Caki2 (cell line): ENCODE data around the gene ZSWIM3. TPM values are rescaled to one million over a fixed set of nuclear protein-coding genes. Genes with fewer than 3 reads are reported as not detected.
"Not testable (repeated sequence)": the region's sequence is repeated elsewhere in the genome, so short reads cannot be mapped to it uniquely, and the experiment has no call there.

Source experiments
- DNase-seq: peaks from one replicate; pipeline ENCODE4 v3.0.0-alpha.2; 2015; ENCODE audit warnings: low read depth
- in situ Hi-C: cut with HindIII; loops from 2 replicates; pipeline ENCODE4 v1.10.0; 2016; ENCODE audit warnings: low sequenced_read_pairs, low pct_unique_long_range_greater_than_20kb, mixed read lengths
- total RNA-seq: library from RNA; depleted of rRNA; stranded (reverse); fragments of >200 nt; shearing (Covaris generic); gene quantifications from 2 replicates; pipeline ENCODE4 v1.2.3, GENCODE V29; 2014; ENCODE audit warnings: low replicate concordance

Gene ZSWIM3
- total RNA-seq, 1 experiment from 2014 or later = 5.8 TPM

GRCh38 chr20:45850926-45851325 is 6.5 kb upstream of the ZSWIM3 start:
- DNase-seq = no peak
- in situ Hi-C loops = no loop called here

GRCh38 chr20:45851501-45851900 is 5.9 kb upstream of the ZSWIM3 start:
- in situ Hi-C loops = no loop called here
- no peak for DNase-seq

- in situ Hi-C loops = no loop called here
- DNase-seq = no peak
These were observed 5.1 kb upstream of the ZSWIM3 start for GRCh38 chr20:45852326-45852725.

DNA sequence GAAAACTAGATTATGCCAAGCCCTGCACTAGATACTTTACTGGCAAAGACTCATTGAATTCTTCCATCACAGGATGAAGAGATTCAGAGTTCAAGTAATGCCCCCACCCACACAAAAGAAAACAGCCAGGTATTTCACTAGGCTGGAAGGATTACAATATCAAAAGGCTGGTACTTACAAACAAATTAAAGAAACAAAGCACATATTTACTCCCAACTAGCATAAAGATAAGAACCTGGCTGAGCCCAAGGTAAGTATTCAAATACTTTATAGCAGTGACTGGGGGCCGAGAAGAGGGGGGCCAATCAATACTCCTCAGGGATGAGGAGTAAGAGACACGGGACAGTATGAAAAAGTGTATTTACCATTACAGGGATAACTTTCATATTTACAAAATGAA is 3.9 kb upstream of the ZSWIM3 start:
- DNase-seq = no peak
- in situ Hi-C loops = no loop called here

DNA sequence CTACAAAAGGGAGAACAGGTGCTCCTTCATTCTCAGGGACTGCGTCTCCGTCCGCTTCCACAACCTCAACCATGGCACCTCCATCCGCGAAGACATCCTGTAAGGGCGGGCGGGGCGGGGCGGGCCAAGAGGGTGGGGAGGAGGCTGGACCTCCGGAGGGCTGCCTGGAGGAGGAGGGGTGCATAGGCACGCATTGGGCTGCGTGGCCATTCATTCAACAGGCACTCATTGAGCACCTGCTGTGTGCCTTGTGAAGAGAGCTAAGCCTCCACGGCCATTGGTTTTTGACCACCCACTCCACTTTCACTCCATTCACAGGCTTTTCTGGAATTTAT is 435 bp downstream of the ZSWIM3 start:
- DNase-seq = no peak
- in situ Hi-C loops = no loop called here

DNA sequence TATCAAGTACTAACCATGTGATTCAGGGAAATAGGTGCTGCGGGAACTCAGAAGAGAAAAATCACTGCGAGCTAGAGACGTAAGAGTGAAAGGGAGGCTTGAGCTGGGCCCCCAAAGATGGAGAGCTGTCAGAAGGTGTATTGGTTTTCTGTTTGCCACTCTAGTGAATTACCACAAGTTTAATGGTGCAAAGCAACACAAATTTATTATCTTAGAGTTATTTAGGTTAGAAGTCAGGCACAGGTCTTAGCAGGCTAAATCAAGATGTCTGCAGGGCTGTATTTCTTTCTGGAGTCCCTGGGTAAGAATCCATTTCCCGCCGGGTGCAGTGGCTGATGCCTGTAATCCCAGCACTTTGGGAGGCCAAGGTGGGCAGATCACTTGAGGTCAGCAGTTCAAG is 2.5 kb downstream of the ZSWIM3 start:
- in situ Hi-C loops = no loop called here
- no peak for DNase-seq

DNA sequence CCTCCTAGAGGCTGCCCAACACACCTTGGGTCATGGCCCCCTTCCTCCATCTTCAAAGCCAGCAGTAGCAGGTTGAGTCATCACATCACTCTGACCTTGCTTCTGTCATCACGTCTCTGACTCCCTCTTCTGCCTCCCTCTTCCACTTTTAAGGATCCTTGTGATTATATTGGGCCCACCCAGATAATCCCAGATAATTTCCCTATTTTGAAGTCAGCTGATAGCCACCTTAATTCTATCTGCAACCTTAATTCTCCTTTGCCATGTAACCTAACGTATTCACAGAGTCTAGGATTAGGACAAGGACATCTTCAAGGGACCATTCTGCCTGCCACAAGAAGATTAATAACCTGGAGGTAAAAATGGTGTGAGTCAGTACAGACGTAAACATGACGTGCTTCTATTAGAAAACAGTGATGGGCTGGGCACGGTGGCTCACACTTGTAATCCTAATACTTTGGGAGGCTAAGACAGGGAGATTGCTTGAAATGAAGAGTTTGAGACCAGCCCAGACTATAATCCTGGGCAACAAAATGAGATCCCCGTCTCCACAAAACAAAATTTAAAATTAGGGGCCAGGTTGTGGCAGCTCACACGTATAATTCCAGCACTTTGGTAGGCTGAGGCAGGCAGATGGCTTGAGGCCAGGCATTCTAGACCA is 3.3 kb downstream of the ZSWIM3 start:
- in situ Hi-C loops = no loop called here
- DNase-seq = no peak

GRCh38 chr20:45861221-45862075 is 4.0 kb downstream of the ZSWIM3 start:
- in situ Hi-C loops = no loop called here
- DNase-seq = no peak

GRCh38 chr20:45863543-45864470 is 6.4 kb downstream of the ZSWIM3 start:
- DNase-seq = no peak
- in situ Hi-C loops = no loop called here

GRCh38 chr20:45866454-45866853 is 9.0 kb downstream of the ZSWIM3 start:
- DNase-seq = no peak
- in situ Hi-C loops = no loop called here

GRCh38 chr20:45867136-45867818 is 9.9 kb downstream of the ZSWIM3 start:
- no peak for DNase-seq
- in situ Hi-C loops = no loop called here

GRCh38 chr20:45867819-45868176 is 10.4 kb downstream of the ZSWIM3 start:
- peak; percentile 36 for DNase-seq
- in situ Hi-C loops = no loop called here

GRCh38 chr20:45872626-45873025 is 15.2 kb downstream of the ZSWIM3 start:
- in situ Hi-C loops = no loop called here
- DNase-seq = no peak

- in situ Hi-C loops = no loop called here
- DNase-seq = no peak
These were observed 16.1 kb downstream of the ZSWIM3 start for GRCh38 chr20:45873409-45874103.

DNA sequence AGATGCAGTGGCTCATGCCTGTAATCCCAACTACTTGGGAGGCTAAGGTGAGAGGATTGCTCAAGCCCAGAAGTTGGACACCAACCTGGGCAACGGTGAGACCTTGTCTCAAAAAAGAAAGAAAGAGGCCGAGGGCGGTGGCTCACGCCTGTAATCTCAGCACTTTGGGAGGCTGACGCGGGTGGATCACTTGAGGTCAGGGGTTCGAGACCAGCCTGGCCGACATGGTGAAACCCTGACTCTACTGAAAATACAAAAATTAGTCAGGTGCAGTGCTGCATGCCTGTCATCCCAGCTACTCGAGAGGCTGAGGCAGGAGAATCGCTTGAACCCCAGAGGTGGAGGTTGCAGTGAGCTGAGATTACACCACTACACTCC is 16.7 kb downstream of the ZSWIM3 start:
- in situ Hi-C loops, DNase-seq: not testable (repeated sequence)

- DNase-seq = no peak
- in situ Hi-C loops = no loop called here
These were observed 17.2 kb downstream of the ZSWIM3 start for GRCh38 chr20:45874576-45874975.

GRCh38 chr20:45878076-45878761 is 20.8 kb downstream of the ZSWIM3 start:
- in situ Hi-C loops = no loop called here
- no peak for DNase-seq
